OCI-LY3 (cell line): ENCODE results near the gene NRGN.

Source experiments
- H2AFZ ChIP-seq: fragments of 200-600, 300-600 bp; shearing (Covaris generic); 2 replicates; pipeline ENCODE4 v1.6.0; 2014; ENCODE audit warnings: antibody characterized with exemption, low read depth, low read length
- H3K27ac ChIP-seq: fragments of 200-600, 300-600 bp; sonication (generic); 2 replicates; pipeline ENCODE4 v1.5.1; 2014; ENCODE audit warnings: mild to moderate bottlenecking, low read length, moderate library complexity, mixed read lengths
- H3K27me3 ChIP-seq: fragments of 200-600, 300-600 bp; sonication (generic); 2 replicates; pipeline ENCODE4 v1.6.1; 2014; ENCODE audit warnings: low read depth, low read length, mixed read lengths
- H3K36me3 ChIP-seq: fragments of 200-600, 300-600 bp; sonication (generic); replicated peaks from 2 replicates; pipeline ENCODE3; 2014; ENCODE audit warnings: low read depth, low read length, mixed read lengths
- H3K4me1 ChIP-seq: fragments of 300-600, 200-600 bp; sonication (generic); 2 replicates; pipeline ENCODE4 v1.6.1; 2014; ENCODE audit warnings: low read length, mixed read lengths
- H3K4me2 ChIP-seq: fragments of 200-600, 300-600 bp; sonication (generic); 2 replicates; pipeline ENCODE4 v1.6.1; 2014; ENCODE audit warnings: low read length, mixed read lengths
- H3K4me3 ChIP-seq: fragments of 300-600, 200-600 bp; sonication (generic); 2 replicates; pipeline ENCODE4 v1.5.1; 2014; ENCODE audit warnings: antibody characterized with exemption, mild to moderate bottlenecking, low read length, moderate library complexity
- H3K79me2 ChIP-seq: fragments of 300-600, 200-600 bp; shearing (Covaris generic); 2 replicates; pipeline ENCODE4 v1.6.1; 2014; ENCODE audit warnings: mild to moderate bottlenecking, low read length, mixed read lengths
- H3K9ac ChIP-seq: fragments of 300-600, 200-600 bp; shearing (Covaris generic); 2 replicates; pipeline ENCODE4 v1.6.0; 2014; ENCODE audit warnings: mild to moderate bottlenecking, low read length, moderate library complexity
- H3K9me3 ChIP-seq: fragments of 200-600, 300-600 bp; shearing (Covaris generic); 2 replicates; pipeline ENCODE4 v1.6.1; 2014; ENCODE audit warnings: low read length, mixed read lengths; ENCODE audit not compliant: insufficient read depth
- H4K20me1 ChIP-seq: fragments of 200-600, 300-600 bp; sonication (generic); 2 replicates; pipeline ENCODE4 v1.6.1; 2016; ENCODE audit warnings: low read length, mixed read lengths; ENCODE audit not compliant: insufficient read depth
- CTCF ChIP-seq: fragments of 200-600, 300-600 bp; sonication (generic); IDR thresholded peaks from 2 replicates; pipeline ENCODE4 v1.5.1; 2014; ENCODE audit warnings: antibody characterized with exemption, low read length, low read depth
- EZH2phosphoT487 ChIP-seq: fragments of 200-600 bp; shearing (Covaris generic); IDR thresholded peaks from 2 replicates; pipeline ENCODE4 v1.6.1; 2018; ENCODE audit warnings: antibody characterized with exemption, mixed run types, low read depth

The NRGN gene

DNA sequence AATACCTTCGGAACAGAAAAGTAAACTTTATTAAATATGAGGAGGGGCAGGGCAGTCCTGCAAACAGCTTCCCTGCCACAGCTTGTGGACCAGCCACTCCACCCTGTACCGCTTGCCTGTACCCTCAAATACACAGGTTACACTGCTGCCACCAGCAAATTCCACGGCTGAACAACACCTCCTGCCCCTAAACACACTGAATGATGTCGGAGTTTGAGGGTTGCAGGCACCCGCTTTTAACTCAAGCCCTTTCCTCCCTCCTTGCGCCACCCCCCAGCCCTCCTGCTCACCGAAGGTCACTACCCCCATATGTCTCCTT is 8.3 kb downstream of the NRGN start:
- TF ChIP-seq EZH2phosphoT487 = no peak
- TF ChIP-seq CTCF = no peak
- no peak overlapping the region for H3K4me3 ChIP-seq
- no peak overlapping the region for H2AFZ ChIP-seq
- no peak overlapping the region for H3K9ac ChIP-seq
- no peaks in the 10 kb centered on the region for H3K36me3 ChIP-seq
- H3K79me2 ChIP-seq = no peaks in the 10 kb centered on the region
- no peaks in the 10 kb centered on the region for H3K27me3 ChIP-seq
- no peak overlapping the region for H3K4me2 ChIP-seq
- H3K27ac ChIP-seq = no peak overlapping the region
- H4K20me1 ChIP-seq = no peaks in the 10 kb centered on the region
- H3K4me1 ChIP-seq = peaks cover 27% of the 10 kb centered on the region
- no peaks in the 10 kb centered on the region for H3K9me3 ChIP-seq

DNA sequence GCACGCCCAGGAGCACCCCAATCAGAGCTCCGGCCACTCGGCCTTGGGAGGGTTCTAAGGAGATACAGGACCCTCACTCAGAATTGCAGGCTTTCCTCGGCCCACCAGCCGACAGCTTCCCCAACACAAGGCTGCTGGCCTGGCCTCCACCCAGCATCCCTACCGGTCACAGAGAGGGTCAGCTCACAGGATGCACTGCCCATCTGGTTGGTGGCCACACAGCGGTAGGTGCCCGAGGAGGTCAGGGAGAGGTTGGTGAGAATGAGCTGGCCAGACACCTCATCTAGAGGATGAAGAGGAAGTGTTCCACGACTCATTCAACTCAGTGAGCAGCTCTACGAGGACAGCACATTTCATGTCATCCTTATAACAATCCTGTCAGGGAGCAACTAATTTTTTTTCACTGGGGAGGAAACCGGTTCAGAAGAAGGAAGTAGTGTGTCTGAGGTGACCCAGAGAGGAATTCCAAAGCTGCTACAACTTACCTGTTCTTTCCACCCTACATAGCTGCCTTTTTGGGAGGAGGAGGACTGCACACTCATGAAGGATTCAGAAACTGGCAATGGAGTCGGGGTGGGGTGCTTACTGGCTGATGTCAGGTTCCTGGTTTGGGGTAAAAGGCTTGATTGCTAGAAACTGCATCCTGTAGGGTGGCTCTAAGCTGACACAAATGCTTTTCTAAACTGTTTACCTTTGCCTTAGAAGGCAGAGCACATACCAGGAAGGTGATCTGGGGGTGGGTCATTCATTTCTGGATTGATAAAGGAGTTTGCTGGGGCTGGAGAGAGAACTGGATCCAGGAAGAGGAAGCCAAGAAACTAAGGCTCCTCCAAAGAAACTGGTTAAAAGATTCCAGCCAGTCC is 9.0 kb downstream of the NRGN start:
- H3K27me3 ChIP-seq = no peaks in the 10 kb centered on the region
- H4K20me1 ChIP-seq = no peaks in the 10 kb centered on the region
- H3K4me1 ChIP-seq = peaks cover 27% of the 10 kb centered on the region
- no peak overlapping the region for H3K4me2 ChIP-seq
- no peak overlapping the region for H3K27ac ChIP-seq
- no peak overlapping the region for H3K4me3 ChIP-seq
- H2AFZ ChIP-seq = no peak overlapping the region
- H3K36me3 ChIP-seq = no peaks in the 10 kb centered on the region
- TF ChIP-seq EZH2phosphoT487 = no peak
- TF ChIP-seq CTCF = no peak
- H3K79me2 ChIP-seq = no peaks in the 10 kb centered on the region
- no peaks in the 10 kb centered on the region for H3K9me3 ChIP-seq
- H3K9ac ChIP-seq = no peak overlapping the region

DNA sequence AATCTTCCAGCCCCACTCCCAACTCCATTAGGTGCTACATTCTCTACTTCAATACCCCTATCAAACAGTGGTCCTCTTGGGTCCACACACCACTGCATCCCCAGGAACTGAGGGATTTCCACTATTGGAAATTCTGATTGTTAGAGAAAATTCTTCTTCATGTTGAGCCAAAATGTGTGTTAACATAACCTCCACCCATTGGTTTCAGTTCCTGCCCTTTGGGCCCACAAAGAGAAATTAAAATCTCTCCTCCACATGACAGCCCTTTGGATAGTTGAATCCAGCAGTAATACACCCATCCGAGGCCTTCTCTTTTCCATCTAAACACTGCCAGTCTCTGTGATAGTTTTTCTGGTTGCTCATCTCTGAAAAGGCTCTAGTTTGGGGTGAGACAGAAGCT is 10.2 kb downstream of the NRGN start:
- Histone ChIP-seq H2AFZ (peak overlapping the region; percentile 36; the same call in 1 of the 2 replicates), H3K9me3 (no peaks in the 10 kb centered on the region), H3K27ac (no peak overlapping the region), H3K27me3 (no peaks in the 10 kb centered on the region), H3K36me3 (no peaks in the 10 kb centered on the region), H3K9ac (no peak overlapping the region), H3K4me2 (peak overlapping the region; percentile 27), H3K79me2 (no peaks in the 10 kb centered on the region), H3K4me1 (peaks cover 27% of the 10 kb centered on the region), H4K20me1 (no peaks in the 10 kb centered on the region), H3K4me3 (no peak overlapping the region)
- TF ChIP-seq EZH2phosphoT487 (no peak), CTCF (no peak)

GRCh38 chr11:124751391-124751740 is 11.6 kb downstream of the NRGN start:
- peaks cover 24% of the 10 kb centered on the region for H3K4me1 ChIP-seq
- no peak overlapping the region for H3K27ac ChIP-seq
- H3K4me3 ChIP-seq = no peak overlapping the region
- H3K4me2 ChIP-seq = no peak overlapping the region
- H3K27me3 ChIP-seq = no peaks in the 10 kb centered on the region
- no peaks in the 10 kb centered on the region for H3K79me2 ChIP-seq
- no peaks in the 10 kb centered on the region for H4K20me1 ChIP-seq
- no peaks in the 10 kb centered on the region for H3K9me3 ChIP-seq
- no peaks in the 10 kb centered on the region for H3K36me3 ChIP-seq
- no peak overlapping the region for H2AFZ ChIP-seq
- no peak overlapping the region for H3K9ac ChIP-seq
- no peak for TF ChIP-seq CTCF
- no peak for TF ChIP-seq EZH2phosphoT487
